Left hindlimb (tissue), 1 donor: ENCODE results near the gene RXRG.
A peak's percentile ranks its signal among the peaks of the same experiment; 100 is the strongest.

Source experiments
- DNase-seq: peaks from one replicate; pipeline ENCODE4 v3.0.0-alpha.2; 2018

RXRG gene

GRCh38 chr1:165364568-165365133 is 80.3 kb downstream of the RXRG start:
- DNase-seq, result peak; percentile 78

DNA sequence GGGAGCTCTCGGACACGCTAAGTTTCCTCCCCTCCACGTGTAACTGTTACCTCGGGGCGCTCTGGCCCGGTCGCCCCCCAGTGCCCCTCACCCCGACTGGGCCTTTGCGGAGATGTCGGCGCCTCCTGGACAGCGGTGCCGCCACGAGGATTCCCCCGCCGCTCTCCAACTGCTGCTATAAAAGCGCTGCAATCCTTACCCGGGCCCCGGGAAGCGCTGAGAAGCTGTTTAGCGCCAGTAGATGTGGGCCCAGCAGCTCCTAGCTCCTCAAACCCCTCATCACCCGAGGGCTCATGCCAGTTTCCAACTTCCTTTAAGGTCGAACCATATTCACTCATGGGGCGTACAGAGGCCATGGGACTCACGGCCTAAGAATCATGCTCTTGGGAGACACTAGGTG is 88.0 kb downstream of the RXRG start:
- no peak for DNase-seq

DNA sequence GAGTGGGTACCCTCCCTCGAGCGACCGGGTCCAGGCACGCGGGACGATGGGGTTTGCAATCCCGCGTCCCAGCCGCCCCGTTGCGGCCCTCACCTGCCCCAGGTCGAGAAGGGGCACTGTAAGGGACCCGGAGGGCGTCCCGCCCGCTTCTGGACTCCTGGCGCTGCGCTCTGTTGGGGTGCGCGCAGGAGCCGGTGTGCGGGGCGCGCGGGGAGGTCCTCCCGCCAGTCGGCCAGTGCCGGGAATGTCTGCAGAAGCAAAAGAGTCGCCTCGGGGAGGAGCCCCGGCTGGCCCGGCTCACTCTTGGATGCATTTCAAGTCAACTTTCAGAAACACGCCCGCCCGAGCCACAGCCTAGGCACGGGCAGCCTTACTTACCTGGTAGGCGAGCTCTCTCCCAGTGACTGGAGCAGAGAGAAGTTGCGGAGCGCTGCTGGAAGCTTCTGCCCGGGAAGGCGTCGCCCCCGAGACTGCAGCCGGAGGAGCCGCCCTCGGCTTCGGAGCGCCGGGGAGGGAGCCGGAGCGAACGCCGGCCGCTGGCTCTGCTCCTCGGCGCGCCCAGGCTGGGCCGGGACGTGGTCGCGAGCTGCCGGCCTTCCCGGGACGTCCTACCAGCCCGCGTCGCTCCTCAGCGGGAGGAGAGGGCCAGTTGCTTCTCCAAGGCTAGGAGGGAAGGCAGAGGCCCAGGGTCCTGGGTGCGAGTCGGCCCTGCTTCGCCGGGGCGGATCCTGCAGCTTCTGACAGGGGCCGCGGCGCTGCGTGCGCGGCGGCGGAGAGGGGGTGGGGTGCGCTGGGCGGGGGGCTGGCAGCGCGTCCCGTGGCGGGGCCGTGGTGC is 88.7 kb downstream of the RXRG start, which contains the start of gene LMX1A:
Gene LMX1A (minus strand): TSS at position 739 of the 835 bp plus-strand sequence. CDS start 1,156 bp downstream, outside the sequence.
- peak; percentile 68 for DNase-seq

GRCh38 chr1:165355139-165355976 is 89.6 kb downstream of the RXRG start:
- no peak for DNase-seq

GRCh38 chr1:165354739-165355138 is 90.2 kb downstream of the RXRG start:
- DNase-seq, result no peak

DNA sequence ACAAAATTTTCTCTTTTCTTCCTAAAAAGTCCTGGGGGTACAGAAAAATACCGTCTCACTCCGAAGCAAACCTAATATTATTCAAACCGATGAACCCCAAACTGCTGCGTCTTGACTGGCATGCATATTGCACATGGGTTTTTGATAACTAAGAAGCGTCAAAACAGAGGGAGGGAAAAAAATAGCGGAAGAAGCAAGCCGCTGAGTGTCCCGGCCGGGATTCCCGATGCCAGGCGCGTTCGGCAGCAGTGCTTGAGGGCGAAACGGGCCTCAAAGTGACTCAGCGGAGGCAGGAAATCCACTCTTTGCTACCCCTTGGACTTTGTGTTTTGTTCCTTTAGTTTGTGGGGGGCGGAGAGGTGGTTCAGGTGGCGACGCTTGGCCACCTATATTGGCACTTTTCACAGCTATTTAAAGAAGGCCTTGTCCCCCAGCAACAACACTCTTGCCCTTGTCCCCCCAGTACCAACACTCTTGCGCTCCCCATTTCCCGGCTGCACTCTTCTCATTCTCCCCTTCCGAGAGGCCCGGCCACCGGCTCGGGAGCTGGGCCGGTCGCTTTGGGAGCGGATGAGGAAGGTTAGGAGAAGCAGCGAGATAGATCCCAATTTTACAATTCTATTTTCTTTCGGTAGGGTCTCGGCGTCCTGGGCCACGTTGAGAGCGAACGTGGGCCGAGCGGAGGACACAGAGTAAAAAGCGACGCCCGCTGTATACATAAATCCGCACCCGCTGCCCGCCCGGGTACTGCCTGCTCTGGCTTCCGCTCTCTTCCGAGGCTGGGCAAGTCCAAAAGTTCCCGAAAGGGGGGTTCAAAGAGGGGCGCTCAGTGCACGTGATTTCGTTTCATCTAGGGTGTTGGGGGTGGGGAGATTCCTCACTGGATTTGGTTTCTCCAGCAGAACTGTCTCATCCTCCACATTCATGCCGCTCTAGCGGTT is 90.9 kb downstream of the RXRG start:
- DNase-seq, result no peak

DNA sequence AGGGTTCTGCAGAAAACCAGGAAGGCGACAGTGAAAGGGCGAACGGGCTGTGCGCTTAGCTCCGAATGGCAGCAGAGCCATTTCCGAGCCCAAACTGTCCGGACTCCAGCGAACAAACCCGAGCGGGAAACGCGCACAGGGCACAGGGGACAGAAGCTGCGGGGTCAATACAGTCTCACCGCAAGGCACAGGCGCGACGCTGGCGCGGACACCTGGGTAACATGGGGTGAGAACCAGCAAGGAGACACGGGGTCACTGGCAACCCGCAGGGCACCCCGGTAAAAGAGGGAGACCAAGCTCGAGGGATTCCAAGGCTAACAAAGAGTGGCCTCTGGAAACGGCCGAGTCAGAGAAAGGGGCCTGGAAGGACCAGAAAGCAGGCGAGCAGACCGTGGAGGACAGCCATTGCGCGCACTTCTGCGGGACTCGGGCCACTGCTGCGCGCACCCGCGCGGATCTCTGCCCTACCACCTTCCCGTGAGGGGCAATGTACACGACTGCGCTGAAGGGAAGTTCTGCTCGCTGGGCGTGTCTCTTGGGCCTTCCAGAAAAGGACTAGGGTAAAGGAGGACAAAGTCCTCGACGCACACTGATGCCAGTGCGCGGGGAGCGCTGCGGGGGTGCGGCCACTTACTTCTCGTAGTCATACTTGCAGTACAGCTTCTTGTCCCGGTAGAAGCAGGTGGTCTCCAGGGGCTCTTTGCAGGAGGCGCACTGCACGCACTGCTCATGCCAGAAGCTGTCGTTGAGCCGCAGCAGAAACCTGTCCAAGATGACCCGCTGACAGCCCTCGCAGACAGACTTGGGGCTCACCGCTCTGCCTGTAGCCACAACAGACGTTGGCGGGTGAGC is 92.3 kb downstream of the RXRG start:
- no peak for DNase-seq

- DNase-seq, result no peak
Observed at GRCh38 chr1:165351863-165352441, 93.0 kb downstream of the RXRG start.
